Caco-2 (cell line): Measurements from ENCODE around the gene MRPL41. TPM values are rescaled to one million over a fixed set of nuclear protein-coding genes. Genes with fewer than 3 reads are reported as not detected.

Experiments used
- BruUV-seq: library from RNA; stranded (reverse); fragments of 400-500 nt; replicated peaks from 2 replicates; lab custom pipeline; 2021; lab: Mats Ljungman, UMichigan
- CTCF ChIA-PET: fragments of 300-600 bp; sonication (Branson Sonifier 250); formaldehyde crosslinking; loops from one replicate; lab custom pipeline; 2022; ENCODE audit warnings: antibody characterized with exemption; lab: Charles Lee
- POLR2A ChIA-PET: fragments of 300-600 bp; sonication (Branson Sonifier 250); formaldehyde crosslinking; loops from one replicate; lab custom pipeline; 2022; ENCODE audit warnings: antibody characterized with exemption; lab: Charles Lee
- DNase-seq, 2 experiments: peaks; one replicate each; pipeline versions ENCODE4 v3.0.0 to v3.0.0-alpha.2; 2020 to 2022
- H3K27me3 ChIP-seq: replicated peaks from 2 replicates; pipeline ENCODE4 v1.6.0; 2011; ENCODE audit warnings: low read length; ENCODE audit not compliant: control insufficient read depth, insufficient read depth
- H3K36me3 ChIP-seq: 2 replicates; pipeline ENCODE4 v1.5.1; 2011; ENCODE audit warnings: low read length; ENCODE audit not compliant: control insufficient read depth, insufficient read depth
- H3K4me1 ChIP-seq: fragments of 250-450 bp; sonication (Bioruptor Pico); 2 replicates; pipeline ENCODE4 v1.5.1; 2020; ENCODE audit warnings: mild to moderate bottlenecking
- H3K4me3 ChIP-seq: 2 replicates; pipeline ENCODE4 v1.5.1; 2011; ENCODE audit warnings: low read depth, mild to moderate bottlenecking, control low read depth, low read length
- H3K9me3 ChIP-seq: fragments of 250-450 bp; sonication (Bioruptor Pico); 2 replicates; pipeline ENCODE4 v1.5.1; 2020; ENCODE audit warnings: mild to moderate bottlenecking, moderate library complexity
- H3K27ac Mint-ChIP-seq: one replicate; pipeline ENCODE4 v1.8.0; 2022; ENCODE audit warnings: mixed read lengths; ENCODE audit not compliant: unreplicated experiment
- H3K27me3 Mint-ChIP-seq: one replicate; pipeline ENCODE4 v1.8.0; 2022; ENCODE audit warnings: mixed read lengths; ENCODE audit not compliant: insufficient read depth, unreplicated experiment
- H3K36me3 Mint-ChIP-seq: one replicate; pipeline ENCODE4 v1.8.0; 2022; ENCODE audit warnings: mild to moderate bottlenecking, mixed read lengths; ENCODE audit not compliant: insufficient read depth, unreplicated experiment
- H3K4me1 Mint-ChIP-seq: one replicate; pipeline ENCODE4 v1.8.0; 2022; ENCODE audit warnings: low read depth, mixed read lengths; ENCODE audit not compliant: unreplicated experiment
- H3K4me3 Mint-ChIP-seq: one replicate; pipeline ENCODE4 v1.8.0; 2022; ENCODE audit warnings: mild to moderate bottlenecking, moderate library complexity, mixed read lengths; ENCODE audit not compliant: unreplicated experiment
- H3K9me3 Mint-ChIP-seq: one replicate; pipeline ENCODE4 v1.8.0; 2022; ENCODE audit warnings: mixed read lengths; ENCODE audit not compliant: unreplicated experiment
- CTCF ChIP-seq, 2 experiments: fragments of 200-600 bp in 1 of 2; IDR thresholded peaks; 1 replicate in 1 of 2; 2 replicates in 1 of 2; pipeline versions ENCODE4 v1.5.1 to v1.8.0; 2011 to 2022; ENCODE audit warnings: antibody characterized with exemption in 1 of 2, control low read depth in 1 of 2, inconsistent platforms in 1 of 2, low read depth in 1 of 2, low read length in 1 of 2, mild to moderate bottlenecking in 1 of 2, moderate library complexity in 1 of 2; ENCODE audit not compliant: insufficient read depth in 1 of 2, severe bottlenecking in 1 of 2, unreplicated experiment in 1 of 2
- intact Hi-C: fragments of 100-400 bp; cut with micrococcal nuclease; formaldehyde crosslinking; loops from one replicate; pipeline ENCODE4 v1.10.0; 2022; ENCODE audit not compliant: unreplicated experiment
- total RNA-seq: library from RNA; stranded (reverse); gene quantifications from 2 replicates; pipeline ENCODE4 v1.2.3, GENCODE V29; 2022

The MRPL41 gene
- total RNA-seq, 1 experiment from 2014 or later = 44.2 TPM

- no peak overlapping the region for H3K4me3 Mint-ChIP-seq
- H3K36me3 Mint-ChIP-seq = peaks cover 44% of the 10 kb centered on the region
- CTCF ChIA-PET = no interaction called here
- H3K4me1 Mint-ChIP-seq = no peaks in the 10 kb centered on the region
- Histone ChIP-seq H3K27me3 (no peaks in the 10 kb centered on the region), H3K9me3 (no peaks in the 10 kb centered on the region), H3K4me1 (no peaks in the 10 kb centered on the region), H3K36me3 (no peaks in the 10 kb centered on the region; the same call in 1 of the 2 replicates), H3K4me3 (no peak overlapping the region)
- no peaks in the 10 kb centered on the region for H3K27me3 Mint-ChIP-seq
- intact Hi-C loops = no loop called here
- no TSS peak for BruUV-seq
- DNase-seq = no peak
- H3K9me3 Mint-ChIP-seq = no peaks in the 10 kb centered on the region
- H3K27ac Mint-ChIP-seq = no peak overlapping the region
- POLR2A ChIA-PET = no interaction called here
- TF ChIP-seq CTCF (IDR thresholded peaks at IDR 0.05; ENCODE audit: insufficient read depth in 1 of 2, low read depth in 1 of 2, low read length in 1 of 2, severe bottlenecking in 1 of 2, unreplicated experiment in 1 of 2) = no peak
Measured at GRCh38 chr9:137569609-137570203, 18.0 kb downstream of the MRPL41 start.

- no peak for DNase-seq
- H3K4me3 Mint-ChIP-seq = no peak overlapping the region
- H3K27ac Mint-ChIP-seq = no peak overlapping the region
- H3K4me1 Mint-ChIP-seq = no peaks in the 10 kb centered on the region
- intact Hi-C loops = no loop called here
- TF ChIP-seq CTCF (IDR thresholded peaks at IDR 0.05; ENCODE audit: insufficient read depth in 1 of 2, low read depth in 1 of 2, low read length in 1 of 2, severe bottlenecking in 1 of 2, unreplicated experiment in 1 of 2) = no peak
- Histone ChIP-seq H3K36me3 (no peaks in the 10 kb centered on the region; the same call in 1 of the 2 replicates), H3K9me3 (no peaks in the 10 kb centered on the region), H3K4me3 (no peak overlapping the region), H3K27me3 (no peaks in the 10 kb centered on the region), H3K4me1 (no peaks in the 10 kb centered on the region)
- no TSS peak for BruUV-seq
- peaks cover 49% of the 10 kb centered on the region for H3K36me3 Mint-ChIP-seq
- H3K27me3 Mint-ChIP-seq = no peaks in the 10 kb centered on the region
- ChIA-PET POLR2A (no interaction called here), CTCF (no interaction called here)
- no peaks in the 10 kb centered on the region for H3K9me3 Mint-ChIP-seq
Measured at GRCh38 chr9:137570566-137570965, 18.9 kb downstream of the MRPL41 start.

GRCh38 chr9:137574192-137574591, 22.5 kb downstream of the MRPL41 start:
- H3K36me3 Mint-ChIP-seq = peaks cover 85% of the 10 kb centered on the region
- no peaks in the 10 kb centered on the region for H3K4me1 Mint-ChIP-seq
- no peaks in the 10 kb centered on the region for H3K27me3 Mint-ChIP-seq
- H3K27me3 ChIP-seq = no peaks in the 10 kb centered on the region
- no peaks in the 10 kb centered on the region for H3K9me3 ChIP-seq
- H3K36me3 ChIP-seq = no peaks in the 10 kb centered on the region; the same call in 1 of the 2 replicates
- CTCF ChIA-PET = no interaction called here
- intact Hi-C loops = no loop called here
- TF ChIP-seq CTCF (IDR thresholded peaks at IDR 0.05; ENCODE audit: insufficient read depth in 1 of 2, low read depth in 1 of 2, low read length in 1 of 2, severe bottlenecking in 1 of 2, unreplicated experiment in 1 of 2) = no peak
- POLR2A ChIA-PET = no interaction called here
- no peaks in the 10 kb centered on the region for H3K9me3 Mint-ChIP-seq
- H3K4me3 Mint-ChIP-seq = no peak overlapping the region
- peaks cover 12% of the 10 kb centered on the region for H3K4me1 ChIP-seq
- no peak for DNase-seq
- no TSS peak for BruUV-seq
- no peak overlapping the region for H3K4me3 ChIP-seq
- H3K27ac Mint-ChIP-seq = no peak overlapping the region
